GM12875 (cell line): ENCODE measurements around the gene AKAP5.

Experiments
- H3K4me3 ChIP-seq: one replicate; pipeline ENCODE4 v1.5.1; 2011; ENCODE audit warnings: low read depth, low read length, control low read depth
- CTCF ChIP-seq: IDR thresholded peaks from 2 replicates; pipeline ENCODE4 v1.5.1; 2011; ENCODE audit warnings: low read depth, mild to moderate bottlenecking, control low read depth, inconsistent platforms, low read length, moderate library complexity, borderline replicate concordance; ENCODE audit not compliant: insufficient read depth

The AKAP5 gene

GRCh38 chr14:64468451-64468850 is 3.2 kb downstream of the AKAP5 start:
- TF ChIP-seq CTCF = no peak
- H3K4me3 ChIP-seq = no peak overlapping the region

GRCh38 chr14:64474041-64474440 is 8.7 kb downstream of the AKAP5 start:
- no peak overlapping the region for H3K4me3 ChIP-seq
- no peak for TF ChIP-seq CTCF

- no peak for TF ChIP-seq CTCF
- no peak overlapping the region for H3K4me3 ChIP-seq
Observed at GRCh38 chr14:64474698-64475097, 9.4 kb downstream of the AKAP5 start.

GRCh38 chr14:64475585-64476273 is 10.4 kb downstream of the AKAP5 start:
- no peak overlapping the region for H3K4me3 ChIP-seq
- no peak for TF ChIP-seq CTCF

- TF ChIP-seq CTCF = no peak
Observed at GRCh38 chr14:64476438-64476837, 11.1 kb downstream of the AKAP5 start.

GRCh38 chr14:64478634-64479250 is 13.4 kb downstream of the AKAP5 start:
- TF ChIP-seq CTCF = no peak
- H3K4me3 ChIP-seq = no peak overlapping the region

More at GRCh38 chr14:64476438-64476837, 11.1 kb downstream of the AKAP5 start:
- no peak overlapping the region for H3K4me3 ChIP-seq

- TF ChIP-seq CTCF = no peak
- no peak overlapping the region for H3K4me3 ChIP-seq
Observed at GRCh38 chr14:64488590-64489099, 23.3 kb downstream of the AKAP5 start.
